ENCODE data around the gene PLCB3. TPM values are rescaled to one million over a fixed set of nuclear protein-coding genes. Genes with fewer than 3 reads are reported as not detected.

PLCB3 gene
- total and polyA plus RNA-seq, 2 of the 13 experiments (the other 11 are each of a cell fraction or from before 2014, with no cell fraction given), result 7.5 to 13.8 TPM

- TF ChIP-seq ZNF574 (CRISPR knock-in tag; IDR thresholded peaks at IDR 0.05) (peak; percentile 38; the same call in 1 of the 2 replicates), PHF21A (CRISPR knock-in tag; IDR thresholded peaks at IDR 0.05) (no peak), ZNF776 (CRISPR knock-in tag; IDR thresholded peaks at IDR 0.05) (0 out of 2 replicates have a peak, but pooled peaks have one; percentile 64), HINFP (CRISPR knock-in tag; IDR thresholded peaks at IDR 0.05; ENCODE audit: low read depth) (0 out of 2 replicates have a peak, but pooled peaks have one; percentile 41), UBTF (CRISPR knock-in tag; IDR thresholded peaks at IDR 0.05) (no peak; the same call in 1 of the 2 replicates), ZNF558 (CRISPR knock-in tag; IDR thresholded peaks at IDR 0.05; ENCODE audit: borderline replicate concordance) (no peak), GABPB1 (CRISPR knock-in tag; IDR thresholded peaks at IDR 0.05) (peak; percentile 20), NFKB2 (CRISPR knock-in tag; IDR thresholded peaks at IDR 0.05; ENCODE audit: borderline replicate concordance) (0 out of 2 replicates have a peak, but pooled peaks have one; percentile 35), SOX5 (CRISPR knock-in tag; IDR thresholded peaks at IDR 0.05; ENCODE audit: borderline replicate concordance) (peak; percentile 31; the same call in 1 of the 2 replicates), ZNF232 (CRISPR knock-in tag; IDR thresholded peaks at IDR 0.05; ENCODE audit: borderline replicate concordance) (0 out of 2 replicates have a peak, but pooled peaks have one; percentile 43), NFKBIZ (CRISPR knock-in tag; IDR thresholded peaks at IDR 0.05) (0 out of 2 replicates have a peak, but pooled peaks have one; percentile 20), GABPA (IDR thresholded peaks at IDR 0.05; ENCODE audit: low read depth, low read length) (no peak), GABPA (CRISPR knock-in tag; IDR thresholded peaks at IDR 0.05; ENCODE audit: low read depth) (peak; percentile 29; the same call in 1 of the 2 replicates), HOMEZ (CRISPR knock-in tag; IDR thresholded peaks at IDR 0.05; ENCODE audit: low read depth) (no peak), ZFYVE20 (CRISPR knock-in tag; IDR thresholded peaks at IDR 0.05; ENCODE audit: borderline replicate concordance, low read depth) (no peak), KAT8 (CRISPR knock-in tag; IDR thresholded peaks at IDR 0.05) (no peak), RFXAP (CRISPR knock-in tag; IDR thresholded peaks at IDR 0.05; ENCODE audit: borderline replicate concordance) (peak; percentile 90; the same call in 1 of the 2 replicates)
- TF ChIP-seq, protein P1, sequence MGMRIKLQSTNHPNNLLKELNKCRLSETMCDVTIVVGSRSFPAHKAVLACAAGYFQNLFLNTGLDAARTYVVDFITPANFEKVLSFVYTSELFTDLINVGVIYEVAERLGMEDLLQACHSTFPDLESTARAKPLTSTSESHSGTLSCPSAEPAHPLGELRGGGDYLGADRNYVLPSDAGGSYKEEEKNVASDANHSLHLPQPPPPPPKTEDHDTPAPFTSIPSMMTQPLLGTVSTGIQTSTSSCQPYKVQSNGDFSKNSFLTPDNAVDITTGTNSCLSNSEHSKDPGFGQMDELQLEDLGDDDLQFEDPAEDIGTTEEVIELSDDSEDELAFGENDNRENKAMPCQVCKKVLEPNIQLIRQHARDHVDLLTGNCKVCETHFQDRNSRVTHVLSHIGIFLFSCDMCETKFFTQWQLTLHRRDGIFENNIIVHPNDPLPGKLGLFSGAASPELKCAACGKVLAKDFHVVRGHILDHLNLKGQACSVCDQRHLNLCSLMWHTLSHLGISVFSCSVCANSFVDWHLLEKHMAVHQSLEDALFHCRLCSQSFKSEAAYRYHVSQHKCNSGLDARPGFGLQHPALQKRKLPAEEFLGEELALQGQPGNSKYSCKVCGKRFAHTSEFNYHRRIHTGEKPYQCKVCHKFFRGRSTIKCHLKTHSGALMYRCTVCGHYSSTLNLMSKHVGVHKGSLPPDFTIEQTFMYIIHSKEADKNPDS (CRISPR knock-in tag; IDR thresholded peaks at IDR 0.05), result no peak
Measured at GRCh38 chr11:64306876-64307622, 55.7 kb downstream of the PLCB3 start (continued).
